Tibial artery (tissue), 4 donors: Measurements from ENCODE around the gene ERC2.

ENCODE experiments used
- DNase-seq, 2 donors: peaks; one replicate each; pipeline ENCODE4 v3.0.0-alpha.2; 2019
- H3K27ac ChIP-seq, 2 donors: fragments of 200-600 bp; sonication (generic) in 1 of 2; 1 replicate in 1 of 2; 2 replicates in 1 of 2; pipeline ENCODE4 v1.5.1; 2018 to 2019; ENCODE audit warnings: mild to moderate bottlenecking in 1 of 2
- H3K27me3 ChIP-seq, 2 donors: fragments of 200-600 bp; sonication (generic) in 1 of 2; one replicate each; pipeline versions ENCODE4 v1.5.1 to v1.6.0; 2016 to 2019
- H3K36me3 ChIP-seq, 3 donors: fragments of 200-600 bp; sonication (generic) in 2 of 3; one replicate each; pipeline ENCODE4 v1.5.1; 2016 to 2019; ENCODE audit warnings: mild to moderate bottlenecking in 2 of 3
- H3K4me1 ChIP-seq, 4 donors: fragments of 200-600 bp; sonication (generic) in 2 of 4; 1 replicate in 3 of 4; 2 replicates in 1 of 4; pipeline ENCODE4 v1.5.1; 2016 to 2019
- H3K4me3 ChIP-seq, 2 donors: fragments of 200-600 bp; sonication (generic) in 1 of 2; 1 replicate in 1 of 2; 2 replicates in 1 of 2; pipeline ENCODE4 v1.5.1; 2018 to 2019; ENCODE audit warnings: mild to moderate bottlenecking in 2 of 2
- H3K9me3 ChIP-seq, 3 donors: fragments of 200-600 bp; sonication (generic) in 1 of 3; one replicate each; pipeline ENCODE4 v1.5.1; 2016 to 2019
- CTCF ChIP-seq, 2 experiments: fragments of 200-600 bp in 1 of 2; fragments of 450-650 bp in 1 of 2; IDR thresholded peaks; one replicate each; pipeline ENCODE4 v1.5.1; 2017 to 2019; ENCODE audit warnings: antibody characterized with exemption in 2 of 2, mild to moderate bottlenecking in 1 of 2, moderate library complexity in 1 of 2
- intact Hi-C: fragments of 100-400 bp; cut with DNase I; formaldehyde crosslinking; loops from one replicate; pipeline ENCODE4 v1.15.0; 2023; ENCODE audit warnings: low total_unique reads

The ERC2 gene

DNA sequence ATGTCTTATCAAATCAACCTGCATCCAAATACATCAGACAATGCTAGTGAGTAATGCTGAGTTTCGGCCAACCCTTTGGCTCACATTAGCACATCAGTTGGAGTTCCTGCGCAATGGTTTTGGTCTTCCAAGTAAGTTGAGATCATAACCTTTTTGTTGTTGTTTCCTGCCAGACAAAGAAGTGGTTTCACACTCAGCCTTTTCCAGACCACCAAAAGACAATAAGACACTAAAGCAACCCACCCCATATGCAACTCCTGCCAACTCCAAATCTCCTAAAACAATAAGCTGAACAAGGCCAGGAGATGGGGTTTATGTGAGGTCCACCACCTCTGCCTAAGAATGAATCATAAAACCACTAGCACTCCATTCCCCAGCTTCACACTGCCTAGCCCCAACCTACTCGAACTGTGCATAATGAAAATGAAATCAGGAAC lies 177.0 kb downstream of the ERC2 start:
- no peak for TF ChIP-seq CTCF (IDR thresholded peaks at IDR 0.05)
- peak in 1 of 2 donors; percentile 30 for DNase-seq

DNA sequence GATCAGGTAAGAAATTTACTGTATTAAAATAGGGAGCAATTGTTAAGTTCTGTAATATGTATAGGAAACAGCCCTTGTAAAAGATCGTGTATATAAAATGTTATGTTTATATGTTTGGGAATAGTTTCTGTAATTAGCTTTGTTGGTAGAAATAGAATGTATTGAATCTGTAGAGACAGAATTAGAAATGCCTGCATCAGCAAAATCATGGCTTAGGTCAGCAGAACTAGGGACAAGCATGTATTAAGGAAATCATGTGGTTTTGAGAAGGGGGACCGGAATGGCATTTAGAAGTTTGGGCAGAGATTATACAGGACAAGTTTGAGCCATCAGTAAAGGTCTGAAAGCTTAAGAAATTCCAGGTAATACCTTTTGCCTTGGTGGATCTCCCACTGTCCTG lies 177.9 kb downstream of the ERC2 start:
- no peak overlapping the region for H3K27ac ChIP-seq
- no peak for DNase-seq

More for the DNA sequence above, 177.0 kb downstream of the ERC2 start:
- H3K36me3 ChIP-seq: no peaks in the 10 kb centered on the region
- no peaks in the 10 kb centered on the region for H3K4me1 ChIP-seq
- intact Hi-C loops: no loop called here
- no peaks in the 10 kb centered on the region for H3K27me3 ChIP-seq
- no peaks in the 10 kb centered on the region for H3K9me3 ChIP-seq
- H3K27ac ChIP-seq: no peak overlapping the region
- no peak overlapping the region for H3K4me3 ChIP-seq

DNA sequence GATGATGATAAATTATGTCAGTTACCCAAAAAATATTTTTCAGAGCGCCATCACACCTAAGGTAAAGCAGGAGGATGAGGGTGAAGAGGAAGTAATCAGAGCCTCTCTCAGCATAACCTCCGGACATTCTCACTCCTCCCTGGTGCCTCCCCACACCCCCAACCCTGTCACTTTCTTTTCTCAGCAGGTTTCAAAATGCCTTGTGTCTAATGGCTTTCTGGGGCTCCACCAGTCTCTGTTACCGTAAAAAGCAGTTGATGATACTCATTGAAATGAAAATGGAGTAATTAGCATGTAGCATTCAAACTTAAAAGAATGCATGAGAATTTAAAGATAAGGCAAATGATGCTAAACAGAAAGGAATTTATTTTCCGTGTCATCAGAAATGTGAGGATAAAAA lies 180.0 kb downstream of the ERC2 start:
- intact Hi-C loops: no loop called here
- H3K27me3 ChIP-seq: no peaks in the 10 kb centered on the region
- H3K9me3 ChIP-seq: no peaks in the 10 kb centered on the region
- TF ChIP-seq CTCF (IDR thresholded peaks at IDR 0.05): no peak
- DNase-seq: no peak
- no peaks in the 10 kb centered on the region for H3K36me3 ChIP-seq
- H3K4me3 ChIP-seq: no peak overlapping the region
- no peaks in the 10 kb centered on the region for H3K4me1 ChIP-seq
- no peak overlapping the region for H3K27ac ChIP-seq

More for the DNA sequence above, 177.9 kb downstream of the ERC2 start:
- Histone ChIP-seq H3K36me3 (no peaks in the 10 kb centered on the region), H3K4me3 (no peak overlapping the region), H3K9me3 (no peaks in the 10 kb centered on the region), H3K4me1 (no peaks in the 10 kb centered on the region), H3K27me3 (no peaks in the 10 kb centered on the region)
- intact Hi-C loops: no loop called here
- no peak for TF ChIP-seq CTCF (IDR thresholded peaks at IDR 0.05)

GRCh38 chr3:56282341-56282740 lies 185.9 kb downstream of the ERC2 start:
- Histone ChIP-seq H3K4me1 (no peaks in the 10 kb centered on the region), H3K27ac (no peak overlapping the region), H3K9me3 (no peaks in the 10 kb centered on the region), H3K36me3 (no peaks in the 10 kb centered on the region), H3K4me3 (no peak overlapping the region), H3K27me3 (no peaks in the 10 kb centered on the region)
- DNase-seq: no peak
- intact Hi-C loops: no loop called here
- TF ChIP-seq CTCF (IDR thresholded peaks at IDR 0.05): no peak

DNA sequence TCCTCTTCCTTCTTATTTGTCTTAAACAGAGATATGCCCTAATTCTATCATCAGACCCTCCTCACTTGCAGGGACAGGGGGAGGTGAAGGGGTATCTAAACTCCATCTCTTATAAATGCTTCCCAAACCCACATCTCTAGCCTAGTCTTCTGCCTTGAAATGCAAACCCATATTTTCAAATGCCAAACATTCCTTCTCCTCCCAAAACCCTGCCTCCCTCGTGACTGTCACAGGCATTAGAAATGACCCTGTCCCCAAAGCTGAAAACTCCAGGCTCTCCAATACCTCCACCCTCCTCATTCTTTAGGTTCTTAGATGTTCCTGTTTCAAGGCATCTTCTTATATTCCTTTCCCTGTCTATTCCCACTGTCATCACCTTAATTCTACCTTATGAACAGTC lies 191.0 kb downstream of the ERC2 start:
- DNase-seq: no peak

More for the DNA sequence above, 191.0 kb downstream of the ERC2 start:
- TF ChIP-seq CTCF (IDR thresholded peaks at IDR 0.05): no peak
- intact Hi-C loops: no loop called here
- Histone ChIP-seq H3K9me3 (no peaks in the 10 kb centered on the region), H3K4me3 (no peak overlapping the region), H3K4me1 (no peaks in the 10 kb centered on the region), H3K27me3 (no peaks in the 10 kb centered on the region), H3K36me3 (no peaks in the 10 kb centered on the region), H3K27ac (no peak overlapping the region)
